Stimulated activated CD8-positive, alpha-beta memory T cell treated with anti-CD3 and anti-CD28 coated beads, Interleukin-7, amount 100 ng/mL, for 48 hours (primary cell): ENCODE data around the gene GFRA1.
"Not testable (repeated sequence)": the region's sequence is repeated elsewhere in the genome, so short reads cannot be mapped to it uniquely, and the experiment has no call there.

Source experiments
- DNase-seq, 2 donors: peaks; one replicate each; pipeline ENCODE4 v3.0.0-alpha.2; 2020; ENCODE audit warnings: low read depth in 1 of 2; ENCODE audit errors: extremely low read depth in 1 of 2

GFRA1 gene

GRCh38 chr10:116165941-116166340 is 107.1 kb downstream of the GFRA1 start:
- DNase-seq: not testable (repeated sequence)

- no peak for DNase-seq
These were observed 108.7 kb downstream of the GFRA1 start for GRCh38 chr10:116164291-116164690.

- no peak for DNase-seq
These were observed 109.5 kb downstream of the GFRA1 start for GRCh38 chr10:116163333-116164131.

- DNase-seq: no peak
These were observed 110.2 kb downstream of the GFRA1 start for GRCh38 chr10:116162851-116163250.

- no peak for DNase-seq
These were observed 112.7 kb downstream of the GFRA1 start for GRCh38 chr10:116160271-116160670.

- DNase-seq: no peak
These were observed 113.8 kb downstream of the GFRA1 start for GRCh38 chr10:116159197-116159596.

- no peak for DNase-seq
These were observed 115.0 kb downstream of the GFRA1 start for GRCh38 chr10:116158036-116158435.

- no peak for DNase-seq
These were observed 115.5 kb downstream of the GFRA1 start for GRCh38 chr10:116157485-116157884.

GRCh38 chr10:116156819-116157218 is 116.2 kb downstream of the GFRA1 start:
- no peak for DNase-seq

GRCh38 chr10:116155191-116155590 is 117.8 kb downstream of the GFRA1 start:
- DNase-seq: no peak

GRCh38 chr10:116154651-116155050 is 118.4 kb downstream of the GFRA1 start:
- no peak for DNase-seq

- no peak for DNase-seq
These were observed 121.9 kb downstream of the GFRA1 start for GRCh38 chr10:116151076-116151475.

GRCh38 chr10:116150606-116151005 is 122.4 kb downstream of the GFRA1 start:
- no peak for DNase-seq

- DNase-seq: peak in 1 of 2 donors; percentile 6
These were observed 125.7 kb downstream of the GFRA1 start for GRCh38 chr10:116147147-116147905.

- no peak for DNase-seq
These were observed 126.5 kb downstream of the GFRA1 start for GRCh38 chr10:116146372-116147140.

GRCh38 chr10:116143673-116144222 is 129.3 kb downstream of the GFRA1 start:
- DNase-seq: no peak

GRCh38 chr10:116141855-116142254 is 131.2 kb downstream of the GFRA1 start:
- no peak for DNase-seq

- no peak for DNase-seq
These were observed 131.8 kb downstream of the GFRA1 start for GRCh38 chr10:116141246-116141645.

- no peak for DNase-seq
These were observed 133.1 kb downstream of the GFRA1 start for GRCh38 chr10:116139886-116140285.

GRCh38 chr10:116138897-116139296 is 134.1 kb downstream of the GFRA1 start:
- DNase-seq: no peak

GRCh38 chr10:116136261-116136660 is 136.7 kb downstream of the GFRA1 start:
- no peak for DNase-seq
